MM.1S (cell line): ENCODE measurements around the gene MED15.
A peak's percentile ranks its signal among the peaks of the same experiment; 100 is the strongest.

ENCODE experiments used
- DNase-seq: peaks from one replicate; pipeline ENCODE4 v3.0.0-alpha.2; 2015
- H2AFZ ChIP-seq: fragments of 300-600 bp; sonication (generic); 2 replicates; pipeline ENCODE4 v1.6.0; 2016; ENCODE audit warnings: antibody characterized with exemption, low read length
- H3F3A ChIP-seq: fragments of 300-600 bp; sonication (generic); 2 replicates; pipeline ENCODE4 v1.6.1; 2016; ENCODE audit warnings: mild to moderate bottlenecking, antibody characterized with exemption, low read length, moderate library complexity, mixed read lengths; ENCODE audit not compliant: insufficient read depth
- H3K27ac ChIP-seq: fragments of 300-600 bp; sonication (generic); 2 replicates; pipeline ENCODE4 v1.5.1; 2016; ENCODE audit warnings: mild to moderate bottlenecking, low read length
- H3K27me3 ChIP-seq: fragments of 300-600 bp; sonication (generic); replicated peaks from 2 replicates; pipeline ENCODE4 v1.6.0; 2016; ENCODE audit warnings: low read length; ENCODE audit not compliant: insufficient read depth
- H3K36me3 ChIP-seq: fragments of 300-600 bp; sonication (generic); replicated peaks from 2 replicates; pipeline ENCODE4 v1.6.1; 2016; ENCODE audit warnings: mild to moderate bottlenecking, low read length, mixed read lengths; ENCODE audit not compliant: insufficient read depth
- H3K4me1 ChIP-seq: fragments of 300-600 bp; sonication (generic); 2 replicates; pipeline ENCODE4 v1.6.1; 2016; ENCODE audit warnings: low read length, mixed read lengths
- H3K4me2 ChIP-seq: fragments of 300-600 bp; sonication (generic); 2 replicates; pipeline ENCODE4 v1.6.0; 2016; ENCODE audit warnings: low read depth, low read length
- H3K4me3 ChIP-seq: fragments of 300-600 bp; sonication (generic); 2 replicates; pipeline ENCODE4 v1.5.1; 2016; ENCODE audit warnings: low read length, mixed read lengths
- H3K79me2 ChIP-seq: fragments of 300-600 bp; sonication (generic); 2 replicates; pipeline ENCODE4 v1.6.1; 2016; ENCODE audit warnings: mixed run types, low read length, mixed read lengths
- H3K9ac ChIP-seq: fragments of 300-600 bp; sonication (generic); 2 replicates; pipeline ENCODE4 v1.6.1; 2016; ENCODE audit warnings: low read length, mixed read lengths
- H3K9me2 ChIP-seq: fragments of 300-600 bp; sonication (generic); replicated peaks from 2 replicates; pipeline ENCODE4 v1.6.1; 2016; ENCODE audit warnings: mild to moderate bottlenecking, low read length, mixed read lengths; ENCODE audit not compliant: insufficient read depth
- H3K9me3 ChIP-seq: fragments of 300-600 bp; sonication (generic); replicated peaks from 2 replicates; pipeline ENCODE4 v1.6.1; 2016; ENCODE audit warnings: mild to moderate bottlenecking, low read length, mixed read lengths; ENCODE audit not compliant: insufficient read depth
- H4K20me1 ChIP-seq: fragments of 300-600 bp; sonication (generic); 2 replicates; pipeline ENCODE4 v1.6.1; 2016; ENCODE audit warnings: mild to moderate bottlenecking, low read length, moderate library complexity, mixed read lengths; ENCODE audit not compliant: insufficient read depth
- EZH2 ChIP-seq: fragments of 300-600 bp; sonication (generic); optimal IDR thresholded peaks from 2 replicates; pipeline ENCODE3; 2017; ENCODE audit warnings: low read depth, mild to moderate bottlenecking, antibody characterized with exemption, low read length, mixed read lengths
- EZH2phosphoT487 ChIP-seq: fragments of 300-600 bp; sonication (generic); IDR thresholded peaks from 2 replicates; pipeline ENCODE4 v1.6.1; 2018; ENCODE audit warnings: antibody characterized with exemption, low read length
- TF ChIP-seq, protein P1 (sequence below): fragments of 300-600 bp; sonication (generic); IDR thresholded peaks from 2 replicates; pipeline ENCODE4 v1.5.1; 2016; ENCODE audit warnings: antibody characterized with exemption, low read length, mixed read lengths

The MED15 gene

DNA sequence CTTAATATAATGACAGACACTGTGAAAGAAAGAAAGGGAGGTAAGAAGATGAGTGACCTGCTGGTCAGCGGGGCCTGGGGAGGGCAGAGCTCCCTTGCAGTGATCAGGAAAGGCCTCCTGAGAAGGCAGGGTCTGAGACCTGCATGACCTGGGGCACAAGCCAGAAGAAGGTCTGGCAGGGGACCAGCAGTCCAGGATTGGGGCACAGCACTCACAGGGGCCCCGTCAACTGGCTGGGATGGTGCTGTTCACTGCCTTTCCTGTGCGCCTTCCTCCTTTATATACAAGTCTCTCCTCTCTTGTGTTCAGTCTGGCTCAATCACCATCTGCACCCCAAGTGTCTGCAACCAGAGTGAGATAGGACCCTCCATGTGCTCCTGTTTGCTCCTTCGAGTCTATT is 47.5 kb upstream of the MED15 start:
- Histone ChIP-seq H3K27me3 (no peaks in the 10 kb centered on the region), H3K27ac (no peak overlapping the region), H3K79me2 (no peaks in the 10 kb centered on the region), H3K9me2 (no peaks in the 10 kb centered on the region), H3K9me3 (no peaks in the 10 kb centered on the region), H2AFZ (no peak overlapping the region), H4K20me1 (no peaks in the 10 kb centered on the region), H3F3A (peaks cover 9% of the 10 kb centered on the region), H3K36me3 (no peaks in the 10 kb centered on the region), H3K4me1 (peaks cover 20% of the 10 kb centered on the region), H3K9ac (no peak overlapping the region), H3K4me3 (no peak overlapping the region), H3K4me2 (no peak overlapping the region)
- no peak for TF ChIP-seq EZH2
- TF ChIP-seq EZH2phosphoT487 = no peak
- TF ChIP-seq, protein P1, sequence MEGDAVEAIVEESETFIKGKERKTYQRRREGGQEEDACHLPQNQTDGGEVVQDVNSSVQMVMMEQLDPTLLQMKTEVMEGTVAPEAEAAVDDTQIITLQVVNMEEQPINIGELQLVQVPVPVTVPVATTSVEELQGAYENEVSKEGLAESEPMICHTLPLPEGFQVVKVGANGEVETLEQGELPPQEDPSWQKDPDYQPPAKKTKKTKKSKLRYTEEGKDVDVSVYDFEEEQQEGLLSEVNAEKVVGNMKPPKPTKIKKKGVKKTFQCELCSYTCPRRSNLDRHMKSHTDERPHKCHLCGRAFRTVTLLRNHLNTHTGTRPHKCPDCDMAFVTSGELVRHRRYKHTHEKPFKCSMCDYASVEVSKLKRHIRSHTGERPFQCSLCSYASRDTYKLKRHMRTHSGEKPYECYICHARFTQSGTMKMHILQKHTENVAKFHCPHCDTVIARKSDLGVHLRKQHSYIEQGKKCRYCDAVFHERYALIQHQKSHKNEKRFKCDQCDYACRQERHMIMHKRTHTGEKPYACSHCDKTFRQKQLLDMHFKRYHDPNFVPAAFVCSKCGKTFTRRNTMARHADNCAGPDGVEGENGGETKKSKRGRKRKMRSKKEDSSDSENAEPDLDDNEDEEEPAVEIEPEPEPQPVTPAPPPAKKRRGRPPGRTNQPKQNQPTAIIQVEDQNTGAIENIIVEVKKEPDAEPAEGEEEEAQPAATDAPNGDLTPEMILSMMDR = no peak
- no peak for DNase-seq

DNA sequence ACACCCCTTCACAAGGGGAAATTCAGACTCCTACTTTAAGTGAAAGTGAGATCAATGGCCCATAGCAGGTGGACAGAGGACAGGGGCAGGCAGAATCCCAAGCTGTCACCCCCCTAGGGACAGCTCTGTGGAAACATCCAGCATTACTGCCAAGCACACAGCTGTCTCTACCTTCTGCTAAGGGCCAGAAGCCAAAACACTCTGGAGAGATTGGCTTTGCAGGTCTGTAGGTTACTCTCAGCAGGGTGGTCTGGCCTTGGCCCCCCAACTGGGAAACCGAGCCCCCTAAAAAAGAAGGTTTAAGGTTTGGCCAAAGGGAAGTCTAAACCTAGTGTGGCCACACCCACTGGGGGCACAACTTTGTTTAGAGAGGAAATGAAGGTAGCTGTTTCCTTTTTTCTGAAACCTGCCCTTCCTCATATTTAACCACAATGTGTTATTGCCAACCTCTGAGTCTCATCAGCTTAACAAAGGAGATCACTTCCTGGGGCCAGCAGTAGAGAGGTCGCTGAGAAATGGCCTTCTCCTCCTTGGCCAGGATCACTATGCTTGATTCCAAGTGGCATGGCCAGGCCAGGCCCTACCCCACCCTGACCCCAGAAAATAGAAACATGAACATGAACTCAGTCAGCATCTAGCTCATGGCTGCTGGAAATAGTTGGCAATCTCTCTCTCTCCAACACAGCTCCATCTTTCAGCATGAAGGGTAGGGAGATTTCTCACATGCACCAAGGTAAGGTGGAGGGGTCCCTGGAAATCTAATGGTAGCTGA is 43.9 kb upstream of the MED15 start:
- no peak overlapping the region; the same call in 1 of the 2 replicates for H3K4me3 ChIP-seq
- no peaks in the 10 kb centered on the region for H3K36me3 ChIP-seq
- H2AFZ ChIP-seq = peak overlapping the region; percentile 53
- H3K27ac ChIP-seq = peak overlapping the region; percentile 41; the same call in 1 of the 2 replicates
- no peaks in the 10 kb centered on the region for H3K9me3 ChIP-seq
- H3F3A ChIP-seq = peaks cover 9% of the 10 kb centered on the region
- H4K20me1 ChIP-seq = no peaks in the 10 kb centered on the region
- peak; percentile 51 for DNase-seq
- H3K79me2 ChIP-seq = no peaks in the 10 kb centered on the region
- H3K27me3 ChIP-seq = no peaks in the 10 kb centered on the region
- no peaks in the 10 kb centered on the region for H3K9me2 ChIP-seq
- TF ChIP-seq EZH2phosphoT487 (no peak), EZH2 (no peak)
- TF ChIP-seq, protein P1 = no peak
- no peak overlapping the region for H3K9ac ChIP-seq
- peak overlapping the region; percentile 37 for H3K4me2 ChIP-seq
- H3K4me1 ChIP-seq = peaks cover 26% of the 10 kb centered on the region

DNA sequence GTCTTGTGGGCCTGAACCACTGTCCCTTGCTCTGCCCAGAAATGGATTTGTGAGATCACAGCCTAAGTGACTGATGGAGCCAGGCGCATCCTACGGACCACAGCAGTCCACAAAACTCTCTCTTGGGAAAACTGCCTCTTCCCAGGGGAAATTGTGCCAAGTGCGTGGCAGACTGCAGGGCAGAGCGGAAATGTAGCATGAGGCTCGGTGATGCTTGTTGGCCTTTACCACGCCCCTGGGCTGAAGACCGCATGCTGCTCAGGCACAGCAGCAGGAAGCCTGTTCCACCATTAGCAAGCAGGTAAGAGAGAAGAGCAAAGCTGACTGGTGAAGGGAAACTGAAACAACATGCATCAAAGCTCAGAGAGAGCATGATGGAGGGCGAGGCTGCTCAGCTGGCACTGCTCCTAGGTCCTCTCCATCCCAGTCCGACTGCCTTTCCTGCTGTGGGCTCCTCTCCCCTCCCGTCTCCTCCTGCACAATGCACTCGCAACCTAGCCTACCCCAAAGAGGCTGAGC is 43.3 kb upstream of the MED15 start:
- Histone ChIP-seq H3K27me3 (no peaks in the 10 kb centered on the region), H3F3A (peaks cover 9% of the 10 kb centered on the region), H3K36me3 (no peaks in the 10 kb centered on the region), H3K4me3 (no peak overlapping the region; the same call in 1 of the 2 replicates), H3K4me1 (peaks cover 33% of the 10 kb centered on the region), H3K9me2 (no peaks in the 10 kb centered on the region), H3K27ac (peak overlapping the region; percentile 41; the same call in 1 of the 2 replicates), H4K20me1 (no peaks in the 10 kb centered on the region), H3K9ac (no peak overlapping the region), H2AFZ (peak overlapping the region; percentile 53; the same call in 1 of the 2 replicates), H3K4me2 (peak overlapping the region; percentile 37; the same call in 1 of the 2 replicates), H3K79me2 (no peaks in the 10 kb centered on the region), H3K9me3 (no peaks in the 10 kb centered on the region)
- TF ChIP-seq, protein P1 = no peak
- TF ChIP-seq EZH2 (no peak), EZH2phosphoT487 (no peak)
- DNase-seq = peak; percentile 47
